DMS153 treated with DMSO at 0.1 percent for 48 hours (cell line): ENCODE measurements around the gene CTRL.
"Not testable (repeated sequence)": the region's sequence is repeated elsewhere in the genome, so short reads cannot be mapped to it uniquely, and the experiment has no call there.

Experiments used
- DNase-seq: peaks from one replicate; lab custom pipeline; 2025; ENCODE audit not compliant: unreplicated experiment; lab: John Stamatoyannopoulos, UW

Gene CTRL

DNA sequence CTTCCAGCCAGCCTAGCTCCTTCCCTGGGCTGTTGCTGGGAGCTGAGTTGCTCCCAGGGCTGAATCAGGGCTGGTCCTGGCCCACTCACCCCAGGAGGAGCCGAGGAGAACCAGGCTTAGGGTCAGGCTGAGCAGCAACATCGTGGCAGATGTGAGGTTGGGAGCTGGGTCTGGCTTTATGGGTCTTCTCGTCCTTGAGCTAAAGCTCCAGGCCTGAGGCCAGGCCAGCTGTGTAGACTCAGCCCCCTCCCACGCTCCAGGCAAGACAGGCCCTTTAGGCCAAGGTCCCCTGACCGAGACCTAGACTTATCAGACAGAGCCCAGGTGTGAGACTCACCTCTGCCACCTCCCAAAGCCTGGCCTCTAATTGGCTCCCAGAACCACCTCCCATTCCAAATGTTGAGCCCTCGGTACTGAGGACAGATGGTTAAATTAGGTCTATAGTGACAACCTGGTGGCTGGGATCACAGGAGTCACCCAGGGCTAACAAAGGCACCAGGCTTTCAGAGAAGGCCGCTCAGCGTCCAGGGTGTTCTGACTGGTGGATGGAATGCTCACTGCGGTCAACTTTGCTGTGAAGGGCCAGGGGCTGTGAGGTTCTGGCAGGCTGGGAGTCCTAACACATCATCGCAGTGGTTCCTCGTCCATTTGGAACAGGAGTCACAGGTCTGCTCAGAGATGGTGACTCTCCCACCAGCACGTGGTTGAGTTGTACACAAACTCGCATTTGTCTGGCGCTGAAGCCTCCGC, at the start of gene CTRL:
TSS of gene CTRL (minus strand) at position 151 of the 750 bp plus-strand sequence. CDS start at position 141, 10 bp downstream.
- DNase-seq: no peak

GRCh38 chr16:67979955-67980678, 48.5 kb upstream of the CTRL start, which contains the start of gene DPEP3:
Gene DPEP3 (minus strand): TSS chr16:67980499. CDS start chr16:67980380, 119 bp downstream.
- no peak for DNase-seq

GRCh38 chr16:67977469-67978227, 46.0 kb upstream of the CTRL start:
- no peak for DNase-seq

- DNase-seq: no peak
Observed at GRCh38 chr16:67977005-67977404, 45.3 kb upstream of the CTRL start.

DNA sequence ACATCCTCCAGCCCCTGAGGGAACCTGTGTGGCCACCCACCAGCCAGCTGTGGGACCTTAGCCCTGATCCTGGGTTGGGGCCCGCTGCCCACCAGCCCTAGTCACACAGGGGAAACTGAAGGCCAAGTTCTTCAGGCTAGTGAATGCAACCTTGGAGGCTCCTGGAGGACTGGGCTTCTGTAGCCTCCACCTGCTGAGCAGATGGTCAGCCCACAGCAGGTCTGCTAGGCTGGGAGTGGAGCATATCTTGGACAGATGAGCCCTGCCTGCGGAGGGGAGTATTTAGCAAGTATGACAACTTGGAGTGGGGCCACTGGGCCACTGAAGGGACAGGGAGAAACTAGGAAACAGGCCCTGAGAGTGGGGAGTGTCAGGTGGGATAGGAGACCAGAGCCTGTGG, 44.5 kb upstream of the CTRL start:
- DNase-seq: no peak

DNA sequence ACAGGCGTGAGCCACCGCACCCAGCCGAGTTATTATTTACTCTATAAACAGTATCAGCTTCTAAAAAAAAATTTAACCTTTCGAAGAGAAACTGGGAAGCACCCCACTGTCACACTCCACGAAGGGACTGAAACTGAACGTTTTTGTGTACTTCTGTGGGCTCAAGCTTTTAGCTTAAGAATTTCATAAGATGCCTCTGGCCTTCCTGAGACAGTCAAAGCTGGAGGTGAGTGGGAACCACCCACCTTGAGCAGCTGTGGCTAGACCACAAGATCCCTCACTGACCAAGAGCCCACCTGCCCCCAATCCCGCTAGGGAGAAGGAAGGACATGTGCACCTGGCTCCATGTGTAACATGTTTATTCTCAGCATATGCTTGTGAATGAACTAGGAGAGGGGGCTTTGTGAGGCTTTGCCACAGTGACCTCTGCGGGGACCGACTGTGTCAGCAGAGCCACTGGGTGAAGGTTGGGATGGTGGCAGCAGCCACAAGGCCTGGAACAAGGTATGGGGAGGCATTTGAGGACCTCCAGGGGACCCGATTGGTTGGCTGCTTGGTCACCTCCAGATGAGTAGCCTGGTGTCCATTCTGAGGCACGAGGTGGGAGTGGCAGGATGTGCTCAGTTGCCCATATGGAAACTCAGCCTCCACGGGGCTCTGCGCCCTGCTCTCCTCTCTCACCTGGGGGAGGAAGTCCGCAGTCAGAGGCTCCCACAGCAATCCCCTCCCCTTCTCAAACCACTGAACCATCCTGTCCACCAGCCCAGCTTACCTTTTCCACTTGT, 43.9 kb upstream of the CTRL start:
- DNase-seq: no peak

- DNase-seq: not testable (repeated sequence)
Observed at GRCh38 chr16:67972285-67972684, 40.6 kb upstream of the CTRL start.

DNA sequence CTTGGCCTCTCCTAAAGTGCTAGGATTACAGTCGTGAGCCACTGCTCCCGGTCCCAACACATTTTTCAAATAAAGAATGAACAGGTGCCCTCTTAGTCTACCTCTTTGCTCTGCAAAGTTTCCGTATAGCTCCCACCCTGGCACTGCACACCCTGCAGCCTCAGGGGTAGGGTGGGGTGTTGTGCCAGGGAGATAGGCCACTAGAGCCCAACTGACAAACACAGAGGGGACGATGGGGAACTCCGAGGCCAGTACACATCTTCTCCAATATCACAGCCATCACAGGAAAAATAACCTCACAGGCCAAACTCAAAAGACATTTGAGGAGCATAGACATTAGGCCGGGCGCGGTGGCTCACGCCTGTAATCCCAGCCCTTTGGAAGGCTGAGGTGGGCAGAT, 39.4 kb upstream of the CTRL start:
- no peak for DNase-seq

GRCh38 chr16:67969254-67970039, 37.8 kb upstream of the CTRL start:
- DNase-seq: no peak

DNA sequence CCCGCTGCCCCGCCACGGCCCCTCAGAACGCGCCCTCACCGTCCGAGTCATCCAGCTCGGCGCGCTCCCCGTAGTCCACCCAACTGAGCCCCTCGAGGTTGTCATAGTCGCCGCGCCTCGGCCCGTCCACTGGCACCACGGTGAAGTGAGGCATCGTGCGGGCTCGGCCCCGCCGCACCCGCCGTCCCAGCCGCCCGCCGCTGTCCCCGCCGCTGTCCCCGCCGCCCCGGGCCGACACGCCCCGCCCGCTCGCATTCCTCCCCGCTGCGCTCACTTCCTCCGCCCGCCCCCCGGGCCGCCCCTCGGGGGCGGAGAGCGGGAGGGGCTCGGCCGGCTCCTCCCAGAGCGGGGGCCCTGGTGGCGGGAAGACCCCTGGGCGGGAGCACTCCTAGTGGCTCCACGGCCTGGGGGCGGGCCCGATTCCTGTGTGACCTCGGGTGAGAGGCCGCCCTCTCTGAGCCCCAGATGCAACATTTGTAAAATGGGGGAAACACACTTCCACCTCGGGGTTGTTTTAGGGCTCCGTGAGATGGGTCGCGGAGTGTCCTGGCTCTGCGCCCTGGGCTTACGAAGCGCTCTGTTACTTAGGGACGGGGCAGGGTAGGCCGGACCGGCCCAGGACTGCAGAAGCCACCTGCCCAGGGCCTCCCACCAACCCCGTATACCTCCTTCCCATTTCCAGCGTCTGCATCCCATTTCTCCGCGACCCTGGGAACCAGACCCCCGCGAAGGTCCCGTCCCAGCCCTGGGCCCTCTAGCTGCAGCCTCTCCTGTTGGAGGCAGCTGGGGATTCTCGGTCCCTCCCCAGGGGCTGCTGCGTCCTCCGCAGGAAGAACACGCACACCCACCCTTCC, 37.0 kb upstream of the CTRL start, which contains the start of gene SLC12A4:
TSS of gene SLC12A4 (minus strand) at position 238 of the 854 bp plus-strand sequence. CDS start at position 154, 84 bp downstream.
- no peak for DNase-seq

GRCh38 chr16:67967958-67968399, 36.3 kb upstream of the CTRL start:
- DNase-seq: no peak

GRCh38 chr16:67967183-67967957, 35.7 kb upstream of the CTRL start:
- DNase-seq: no peak

DNA sequence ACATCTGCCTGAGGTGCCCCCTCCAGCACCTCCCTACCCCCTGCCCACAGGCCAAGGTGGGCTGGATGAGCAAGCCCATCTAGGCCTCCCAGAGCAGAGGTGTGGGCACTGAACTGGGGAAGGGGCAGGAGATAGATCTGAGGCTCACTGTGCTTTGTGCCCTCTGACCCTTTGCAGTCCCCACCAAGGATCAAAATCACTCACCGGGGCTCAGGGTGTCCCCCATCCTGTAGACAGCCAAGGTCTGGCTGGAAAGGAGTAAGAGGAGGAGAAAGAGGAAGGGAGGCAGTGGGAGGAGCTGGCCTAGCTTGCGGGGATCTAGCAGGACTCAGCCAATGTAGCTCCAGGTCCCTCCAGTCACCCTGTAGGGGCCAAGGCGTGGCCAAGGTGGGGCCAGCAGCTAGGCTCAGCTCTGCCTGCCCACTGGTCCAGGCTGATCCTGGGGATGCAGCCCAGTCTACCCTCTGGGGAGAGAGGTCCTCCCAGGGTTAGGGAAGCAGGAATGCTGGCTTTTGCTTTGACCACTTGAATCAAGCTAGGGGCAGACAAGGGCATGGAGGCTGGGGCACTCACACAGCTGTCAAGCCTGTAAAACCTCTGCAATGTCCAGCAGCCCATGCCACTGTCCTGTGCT, 35.0 kb upstream of the CTRL start:
- DNase-seq: no peak

DNA sequence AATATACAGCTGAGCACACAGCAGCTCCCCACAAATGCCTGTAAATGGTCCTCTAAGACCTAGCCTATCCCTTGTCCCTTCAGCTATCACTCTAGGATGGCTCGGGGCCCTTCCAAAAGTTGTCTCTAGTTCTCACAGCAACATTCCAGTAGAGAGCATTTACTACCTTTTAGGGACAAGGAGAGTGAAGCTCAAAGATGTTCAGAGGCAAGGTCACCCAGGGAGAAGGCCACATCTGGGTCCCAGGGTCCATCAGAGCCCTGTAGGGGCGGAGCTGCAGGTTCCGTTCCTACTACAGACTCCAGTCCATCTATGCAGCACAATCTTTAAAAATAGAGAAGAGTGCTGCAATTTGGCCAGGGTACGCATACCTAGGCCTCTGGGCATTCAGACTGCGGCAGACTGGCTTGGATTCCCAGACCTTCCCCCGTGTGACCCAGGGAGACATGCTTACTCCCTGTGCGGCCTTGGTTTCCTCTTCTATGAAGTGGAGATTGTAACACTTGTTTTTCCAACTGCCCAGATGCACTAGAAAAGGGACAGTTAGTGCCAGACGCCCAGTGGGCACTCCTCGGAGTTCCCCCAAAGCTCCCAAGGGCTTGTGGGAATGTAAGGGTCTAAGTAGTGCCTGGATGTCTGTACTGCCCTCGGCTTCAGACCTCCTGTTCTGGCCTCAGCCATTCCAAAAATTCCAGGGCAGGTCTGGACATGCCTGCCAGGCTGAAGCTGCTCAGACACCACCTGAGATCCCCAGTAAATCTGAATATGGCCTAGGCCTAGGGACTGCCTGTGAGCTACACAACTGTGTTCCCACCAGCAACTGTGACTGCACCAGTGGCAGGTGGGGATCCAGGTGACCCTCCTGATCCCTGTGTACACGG, 34.2 kb upstream of the CTRL start:
- no peak for DNase-seq

GRCh38 chr16:67964477-67965131, 32.9 kb upstream of the CTRL start:
- no peak for DNase-seq

GRCh38 chr16:67963662-67964321, 32.1 kb upstream of the CTRL start:
- no peak for DNase-seq
